ENCODE data around the gene RPS27A. TPM values are rescaled to one million over a fixed set of nuclear protein-coding genes. Genes with fewer than 3 reads are reported as not detected.

RPS27A gene
- total RNA-seq, 1 donor from 2014 or later, result 618 TPM

Other genes starting within 250 kb of the RPS27A start
- gene RTN4, start 182.2 kb upstream of the RPS27A start, total RNA-seq, result 168 and 604 TPM in 2 replicates
- 1.9 and 22.3 TPM in 2 replicates for gene CLHC1, start 395 bp upstream of the RPS27A start, total RNA-seq
- 45.5 and 47.6 TPM in 2 replicates for gene MTIF2, start 36.5 kb downstream of the RPS27A start, total RNA-seq
- gene CCDC88A, start 187.2 kb downstream of the RPS27A start, total RNA-seq, result 26.7 and 51.8 TPM in 2 replicates